ENCODE results near the gene ANKRA2. TPM values are rescaled to one million over a fixed set of nuclear protein-coding genes. Genes with fewer than 3 reads are reported as not detected.

Gene ANKRA2
- total and polyA plus RNA-seq, 5 donors = 13.3 to 16.5 (median 15.4) TPM

Other genes with a start within 250 kb of the ANKRA2 start
- not detected for gene FOXD1, start 116.9 kb downstream of the ANKRA2 start, total RNA-seq
- gene FOXD1, start 116.9 kb downstream of the ANKRA2 start, polyA plus RNA-seq = 0.14 TPM
- gene BTF3, start 67.2 kb downstream of the ANKRA2 start, total RNA-seq = 100 to 1,000 TPM; 380 to 468 (median 414) TPM
- 530 TPM for gene BTF3, start 67.2 kb downstream of the ANKRA2 start, polyA plus RNA-seq
- gene UTP15, start 104 bp upstream of the ANKRA2 start, total RNA-seq = 10 to 100 TPM in 3 of 4 donors, 1 to 10 TPM in 1; 9.1 to 13.4 (median 11.7) TPM
- 3.4 TPM for gene UTP15, start 104 bp upstream of the ANKRA2 start, polyA plus RNA-seq
- 1 to 10 TPM; 1.1 to 1.7 (median 1.5) TPM for gene ARHGEF28, start 60.6 kb upstream of the ANKRA2 start, total RNA-seq
- gene ARHGEF28, start 60.6 kb upstream of the ANKRA2 start, polyA plus RNA-seq = 1.3 TPM